Gastrocnemius medialis (tissue), 4 donors: ENCODE data around the gene DDI2.

Experiments
- CTCF ChIP-seq, 5 experiments: fragments of 450-650 bp in 3 of 5; fragments of 200-600 bp in 2 of 5; sonication (generic) in 2 of 5; IDR thresholded peaks in 4 of 5; conservative IDR thresholded peaks in 1 of 5; 1 replicate in 4 of 5; 2 replicates in 1 of 5; pipeline ENCODE4 v1.5.1; 2016 to 2019; ENCODE audit warnings: antibody characterized with exemption in 5 of 5, mild to moderate bottlenecking in 3 of 5, moderate library complexity in 3 of 5
- POLR2A ChIP-seq, 2 donors: fragments of 450-650 bp; IDR thresholded peaks; one replicate each; pipeline ENCODE4 v1.6.1; 2017; ENCODE audit warnings: antibody characterized with exemption in 2 of 2, mild to moderate bottlenecking in 2 of 2, moderate library complexity in 2 of 2

- TF ChIP-seq POLR2A (IDR thresholded peaks at IDR 0.05) (no peak), CTCF (IDR thresholded peaks at IDR 0.05 in 4 of 5, conservative IDR thresholded peaks at IDR 0.05 in 1 of 5) (no peak)
Measured at GRCh38 chr1:15712168-15712567, 94.9 kb downstream of the DDI2 start.
